Measurements from ENCODE around the gene ZNF423.
A peak's percentile ranks its signal among the peaks of the same experiment; 100 is the strongest.

ZNF423 gene

DNA sequence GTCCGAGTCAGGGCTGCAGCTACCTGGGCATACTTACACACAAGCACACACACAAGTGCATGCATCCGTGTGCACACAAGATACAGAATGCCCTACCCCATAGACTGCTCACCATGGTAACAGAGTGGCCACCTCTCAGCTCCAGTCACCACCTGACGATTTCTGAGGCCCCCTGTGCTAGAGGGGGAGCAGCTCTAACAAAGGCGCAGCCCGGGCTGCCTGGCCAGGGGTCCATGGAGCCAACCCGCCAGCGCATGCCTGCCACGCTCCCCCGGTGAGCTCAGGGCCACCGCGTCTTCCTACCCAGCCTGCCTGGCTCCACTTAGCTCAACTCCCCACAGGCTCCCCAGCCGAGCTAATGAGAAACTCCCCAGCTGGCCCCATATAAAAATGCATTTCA, 75.5 kb downstream of the ZNF423 start:
- DNase-seq, result no peak

DNA sequence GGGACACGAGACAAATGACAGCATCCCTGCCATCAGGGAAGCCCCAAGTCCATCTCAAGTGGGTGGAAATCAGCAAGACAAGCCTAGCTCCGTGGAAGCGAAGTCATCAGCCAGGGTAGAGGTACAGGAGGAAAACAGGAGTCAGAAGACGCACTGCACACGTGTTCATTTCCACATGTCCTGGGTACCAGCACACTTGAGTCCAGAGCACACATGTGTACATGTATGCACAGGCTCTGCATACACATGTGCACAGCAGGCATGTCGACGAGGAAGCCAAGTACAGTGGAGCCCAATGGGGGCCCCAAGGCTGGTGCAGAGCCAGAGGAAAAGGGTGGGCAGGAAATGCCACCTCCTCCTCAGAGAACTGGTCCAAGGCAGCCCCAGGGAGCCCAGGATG, 75.9 kb downstream of the ZNF423 start:
- no peak for DNase-seq

DNA sequence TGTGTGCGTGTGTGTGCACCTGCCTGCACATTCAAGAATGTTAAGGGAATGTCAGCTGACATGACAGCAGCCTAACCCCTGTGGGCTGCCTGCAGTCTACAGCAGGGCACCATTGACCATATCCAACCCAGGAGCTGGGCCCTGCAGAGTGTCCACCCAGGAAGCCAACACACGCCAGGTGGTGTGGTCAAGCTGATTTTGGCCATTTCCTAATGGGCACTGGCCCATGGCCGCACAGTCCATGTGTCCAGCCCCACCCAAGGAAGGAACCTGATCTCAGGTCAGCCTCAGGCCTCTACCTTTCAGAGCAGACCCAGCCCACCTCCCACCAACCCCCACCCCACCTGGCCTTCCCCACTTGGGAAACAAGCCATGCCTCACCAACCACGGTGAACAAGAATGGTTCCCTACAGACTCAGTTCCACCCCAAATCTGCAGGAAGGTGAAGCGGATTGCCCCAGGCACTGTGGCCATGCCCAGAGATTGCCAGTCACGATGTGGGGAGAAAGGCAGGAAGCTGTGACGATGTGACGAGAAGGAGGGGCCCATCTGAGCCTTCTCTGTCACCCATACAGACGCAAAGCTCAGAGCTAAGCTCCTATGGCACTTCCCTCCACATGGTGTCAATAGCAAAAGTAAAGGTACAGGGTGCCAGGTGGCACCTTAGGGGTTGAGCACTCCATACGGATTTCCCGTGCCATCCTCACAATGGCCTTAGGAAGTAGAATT, 77.5 kb downstream of the ZNF423 start:
- no peak for DNase-seq

DNA sequence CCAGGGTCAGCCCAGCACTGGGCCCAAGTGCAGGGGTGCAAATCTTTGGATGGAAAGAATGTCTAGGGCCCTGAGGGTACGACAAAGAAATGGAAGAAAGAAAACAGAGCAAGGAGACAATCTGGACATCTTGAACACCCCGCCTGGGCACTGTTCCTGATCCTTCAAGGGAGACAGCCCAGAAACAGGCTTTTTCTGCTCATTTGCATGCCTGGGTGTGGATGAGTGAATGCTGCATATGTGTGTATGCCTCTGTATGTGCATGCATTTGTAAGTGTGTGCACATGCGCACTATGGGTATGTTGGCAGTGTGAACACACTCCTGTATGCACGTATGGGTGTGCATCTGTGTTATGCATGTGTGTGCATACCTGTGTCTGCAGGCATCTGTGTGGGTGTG, 79.2 kb downstream of the ZNF423 start:
- DNase-seq, result no peak

DNA sequence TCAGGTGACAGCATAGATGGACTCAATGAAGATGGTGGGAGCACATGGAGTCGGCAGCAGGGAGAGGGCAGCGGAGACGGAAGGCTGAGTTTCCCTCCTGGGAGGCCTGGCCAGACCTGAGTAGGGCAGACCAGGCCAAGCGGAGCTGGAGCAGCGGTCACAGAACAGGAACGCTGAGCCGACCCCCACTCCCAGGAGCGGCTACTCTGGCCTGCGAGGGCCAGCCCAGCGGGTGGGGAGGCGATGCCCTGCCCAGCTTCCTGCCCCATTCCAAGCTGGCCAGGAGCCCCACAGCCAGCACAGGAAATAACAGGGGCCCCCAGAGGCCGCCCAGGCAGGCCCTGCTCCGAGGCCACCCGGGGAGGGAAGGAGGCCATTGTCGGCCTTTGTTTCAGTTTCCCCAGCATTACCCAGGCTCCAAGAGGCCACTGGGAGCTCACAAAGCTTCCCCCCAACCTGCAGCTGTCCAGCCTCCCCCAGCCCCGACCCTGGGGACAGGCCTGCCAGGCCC, 79.8 kb downstream of the ZNF423 start:
- DNase-seq, result peak; percentile 8

DNA sequence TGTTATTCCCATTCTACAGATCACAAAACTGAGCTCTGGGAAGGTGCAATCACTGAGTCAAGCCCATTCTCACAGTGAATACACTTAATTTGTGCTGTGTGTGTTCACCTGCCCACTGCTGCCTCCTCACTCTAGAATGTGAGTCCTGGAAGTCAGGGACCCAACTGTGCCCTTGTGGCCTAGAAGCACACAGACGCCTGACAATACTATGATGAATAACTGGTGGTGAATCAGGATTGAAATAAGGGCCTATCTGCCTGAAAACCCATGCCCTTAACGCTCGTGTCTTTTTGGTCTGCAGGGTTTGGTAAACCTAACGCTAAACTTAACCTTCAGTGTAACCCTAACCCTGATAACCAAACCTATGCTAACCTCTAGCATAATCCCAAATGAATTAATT, 80.3 kb downstream of the ZNF423 start:
- no peak for DNase-seq

DNA sequence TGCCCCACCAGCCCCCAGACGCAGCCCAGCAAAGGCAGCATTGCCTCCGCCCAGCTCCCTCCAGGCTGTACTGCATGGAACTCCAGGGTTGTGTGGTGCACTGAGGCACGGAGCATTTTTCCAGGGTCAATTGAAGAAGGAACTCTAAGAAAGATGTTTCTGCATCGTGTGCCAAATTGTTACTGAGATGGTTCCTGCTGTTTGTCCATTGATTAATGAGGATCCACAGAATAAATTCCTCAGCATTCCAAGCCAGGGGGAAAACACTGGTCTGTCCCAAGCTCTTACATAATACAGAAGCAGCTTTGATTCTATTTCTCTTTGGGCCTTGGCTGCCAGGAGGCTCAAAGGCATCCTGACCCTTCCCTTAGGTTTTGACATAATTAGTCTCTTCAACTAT, 80.9 kb downstream of the ZNF423 start:
- no peak for DNase-seq

DNA sequence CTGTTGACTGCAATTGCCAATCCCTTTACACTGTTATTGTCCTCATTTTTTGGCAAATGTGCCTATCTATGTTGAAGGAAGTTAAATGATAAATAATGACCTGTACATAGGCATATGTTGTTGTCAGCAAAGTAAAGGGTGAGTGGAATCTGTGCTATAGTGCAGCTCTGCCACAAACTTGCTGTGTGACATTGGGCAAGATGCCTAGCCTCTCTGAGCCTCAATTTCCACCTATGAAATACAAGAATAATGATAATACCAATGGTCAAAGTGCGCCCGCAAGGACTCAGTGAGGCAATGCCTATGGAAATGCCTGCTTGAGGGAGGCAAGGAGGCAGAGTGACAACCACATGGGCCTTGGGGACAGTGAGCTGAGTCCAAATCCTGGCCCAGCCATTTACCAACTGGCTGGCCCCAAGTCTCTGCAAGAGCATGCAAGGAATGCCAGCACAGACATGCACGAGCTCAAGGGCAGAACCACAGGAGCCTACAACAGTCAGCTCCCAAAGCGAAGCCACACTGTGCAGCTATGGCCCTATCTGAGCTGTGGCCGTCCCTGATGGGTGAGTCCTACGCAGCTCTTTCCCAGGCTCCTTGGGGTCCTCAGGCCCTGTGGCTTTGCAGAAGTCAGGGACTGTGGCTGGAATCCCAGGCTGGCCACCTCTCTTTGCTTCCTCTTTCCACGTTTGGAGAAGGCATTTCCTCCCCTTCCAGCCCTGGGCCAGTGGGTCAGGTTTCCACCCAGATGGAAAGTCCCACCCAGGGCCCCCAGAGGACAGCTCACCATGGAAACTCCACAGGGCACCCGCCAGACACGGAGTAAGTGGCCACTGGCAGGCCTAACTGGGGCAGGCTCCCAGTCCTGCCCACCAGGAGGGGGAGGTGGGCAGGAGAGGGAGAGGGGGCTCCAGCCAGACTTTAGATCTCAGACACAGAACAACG, 82.1 kb downstream of the ZNF423 start:
- no peak for DNase-seq

DNA sequence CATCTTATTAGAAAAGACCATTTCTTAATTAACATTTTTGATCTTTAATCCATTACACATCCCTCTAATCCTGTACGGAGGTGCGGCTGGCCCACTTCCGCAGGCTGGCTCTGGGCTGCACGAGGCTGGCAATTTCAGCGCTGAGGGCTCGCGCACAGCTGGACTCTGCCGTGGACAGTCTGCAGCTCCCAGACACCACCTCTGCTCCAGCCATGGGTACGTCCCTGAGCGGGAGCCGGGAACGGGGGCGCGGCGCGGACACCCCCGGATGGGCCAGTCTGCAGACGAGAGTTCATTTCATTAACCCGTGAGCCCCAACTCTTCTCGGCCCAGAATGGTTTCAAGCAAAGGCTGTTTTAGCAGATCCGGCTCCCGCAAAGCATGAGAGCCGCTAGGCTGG, 87.9 kb downstream of the ZNF423 start:
- DNase-seq, result no peak

DNA sequence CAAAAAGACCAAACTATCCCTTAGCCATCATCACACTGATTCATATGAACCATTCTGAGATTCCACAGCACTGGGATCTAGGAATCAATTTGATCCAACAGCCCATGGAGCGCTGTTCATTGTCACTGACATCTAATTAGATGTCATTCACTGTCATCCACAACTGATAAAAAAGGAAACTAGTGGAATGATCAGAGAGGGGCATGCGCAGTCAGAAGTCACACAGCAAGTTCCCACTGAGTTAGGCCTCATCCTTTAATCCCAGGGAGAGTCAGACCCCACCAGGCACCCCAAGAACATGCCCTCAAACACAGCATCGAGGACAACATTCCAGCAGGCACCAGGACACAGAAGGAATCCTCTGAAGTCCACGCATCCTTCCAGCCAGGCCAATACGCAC, 88.5 kb downstream of the ZNF423 start:
- no peak for DNase-seq

DNA sequence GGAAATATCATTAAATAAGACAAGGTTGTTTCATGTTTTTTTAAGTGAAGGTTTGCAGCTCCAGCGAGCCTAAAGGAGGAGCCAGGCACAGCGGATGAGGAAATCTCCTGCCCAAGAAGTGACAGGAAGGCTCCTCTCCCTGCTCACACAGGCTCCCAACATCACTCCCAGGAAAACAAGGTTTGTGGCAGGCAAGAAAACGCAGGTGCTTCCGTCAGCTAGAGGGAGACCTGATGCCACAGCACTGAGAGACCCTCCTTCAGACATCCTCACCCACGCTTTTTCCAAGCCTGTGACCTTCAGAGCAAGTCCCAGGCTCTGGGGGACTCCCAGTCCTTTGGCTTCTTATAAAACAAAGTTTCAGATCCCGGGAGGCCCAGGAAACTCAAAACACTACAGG, 89.7 kb downstream of the ZNF423 start:
- no peak for DNase-seq

DNA sequence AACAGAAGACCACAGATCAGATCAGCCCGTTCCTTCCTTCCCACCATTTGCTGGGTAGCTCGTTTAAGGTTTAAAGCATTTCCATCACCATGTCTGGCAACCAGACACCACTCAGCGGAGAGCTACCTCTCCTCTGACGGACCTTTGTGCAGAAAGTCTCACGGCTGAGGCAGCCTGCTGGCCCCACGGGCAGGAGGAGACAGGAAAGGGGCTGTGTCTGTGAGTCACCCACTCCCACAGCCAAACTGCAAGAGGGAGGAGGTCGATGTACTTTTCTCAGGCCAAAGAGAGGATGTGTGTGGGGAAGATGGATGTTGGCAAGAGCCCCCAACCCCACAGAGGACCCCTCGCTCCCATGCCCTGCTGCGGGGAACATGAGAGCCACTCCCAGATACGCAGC, 92.1 kb downstream of the ZNF423 start:
- DNase-seq, result peak; percentile 29

DNA sequence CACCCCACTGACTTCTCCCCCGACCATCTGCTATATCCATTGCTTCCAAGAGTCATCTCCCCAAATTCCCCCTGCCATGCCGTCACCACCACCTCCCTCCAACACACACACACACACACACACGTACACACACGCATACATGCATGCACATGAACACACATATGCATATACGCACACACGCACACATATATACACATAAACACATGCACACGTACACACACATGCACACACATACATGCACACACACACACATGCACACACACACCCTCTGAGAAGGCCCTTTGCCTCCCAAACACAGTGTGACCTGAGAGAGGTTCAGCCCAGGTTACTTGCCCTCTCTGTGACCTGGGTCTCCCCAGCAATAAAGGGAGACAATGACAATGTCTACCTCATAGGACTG, 95.1 kb downstream of the ZNF423 start:
- no peak for DNase-seq

DNA sequence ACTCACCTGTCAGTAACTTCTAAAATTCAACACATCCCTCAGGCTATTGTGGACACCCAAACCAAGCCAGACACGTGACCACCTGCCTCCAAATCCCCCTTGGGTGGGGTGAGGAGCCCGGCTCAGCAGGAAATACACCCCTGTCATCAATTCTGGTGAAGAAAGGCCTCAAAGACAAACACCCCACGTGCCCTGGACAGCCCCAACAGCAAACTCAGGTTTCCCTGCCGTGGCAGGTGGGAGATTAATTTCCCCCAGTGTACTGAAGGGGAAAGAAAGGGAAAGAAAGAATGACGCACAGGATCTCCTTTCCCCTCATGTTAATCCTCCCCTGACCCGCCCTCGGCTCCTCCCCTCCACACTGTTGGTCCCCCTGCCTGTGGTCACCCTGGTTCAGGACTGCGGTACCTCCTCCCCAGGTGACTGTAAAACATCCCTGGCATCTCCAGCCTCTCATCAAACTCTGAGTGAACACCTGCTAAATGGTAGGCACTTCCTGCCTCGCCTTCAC, 98.3 kb downstream of the ZNF423 start:
- no peak for DNase-seq

DNA sequence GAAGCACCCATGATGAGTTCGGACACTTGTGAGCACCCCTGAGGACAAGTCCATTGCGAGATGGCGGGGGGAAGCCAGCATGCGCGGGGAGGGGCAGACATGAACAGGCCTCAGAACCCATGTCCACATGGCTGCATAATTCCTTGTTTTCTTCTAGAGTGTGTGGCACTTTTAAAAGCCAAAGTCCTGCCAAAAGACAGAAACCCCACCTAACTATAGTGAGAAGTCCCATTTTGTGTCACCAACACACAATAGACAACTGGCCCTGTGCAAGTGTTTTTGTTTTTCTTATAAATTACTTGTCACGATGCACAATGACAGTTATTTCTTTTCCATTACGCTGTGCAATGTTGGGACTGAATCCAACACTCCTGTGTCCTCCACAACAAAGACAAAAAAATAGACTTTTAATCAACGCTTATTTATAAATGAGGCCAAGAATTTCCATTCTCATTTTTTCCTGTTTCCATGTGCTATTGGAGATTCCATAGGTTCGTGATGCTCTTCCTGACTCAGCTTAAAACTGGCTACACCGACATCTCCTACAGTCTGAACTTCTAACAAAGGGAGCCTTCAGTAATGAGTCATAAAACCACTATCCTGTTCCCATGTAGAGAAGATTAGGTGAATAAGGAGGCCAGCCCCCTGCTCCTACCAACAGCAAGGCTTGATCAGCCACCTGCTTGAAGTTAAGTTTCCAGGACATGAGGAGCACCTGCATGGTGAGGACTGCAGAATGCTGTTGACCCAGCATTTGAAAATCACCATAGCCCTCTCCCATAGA, 98.9 kb downstream of the ZNF423 start:
- peak; percentile 78 for DNase-seq

DNA sequence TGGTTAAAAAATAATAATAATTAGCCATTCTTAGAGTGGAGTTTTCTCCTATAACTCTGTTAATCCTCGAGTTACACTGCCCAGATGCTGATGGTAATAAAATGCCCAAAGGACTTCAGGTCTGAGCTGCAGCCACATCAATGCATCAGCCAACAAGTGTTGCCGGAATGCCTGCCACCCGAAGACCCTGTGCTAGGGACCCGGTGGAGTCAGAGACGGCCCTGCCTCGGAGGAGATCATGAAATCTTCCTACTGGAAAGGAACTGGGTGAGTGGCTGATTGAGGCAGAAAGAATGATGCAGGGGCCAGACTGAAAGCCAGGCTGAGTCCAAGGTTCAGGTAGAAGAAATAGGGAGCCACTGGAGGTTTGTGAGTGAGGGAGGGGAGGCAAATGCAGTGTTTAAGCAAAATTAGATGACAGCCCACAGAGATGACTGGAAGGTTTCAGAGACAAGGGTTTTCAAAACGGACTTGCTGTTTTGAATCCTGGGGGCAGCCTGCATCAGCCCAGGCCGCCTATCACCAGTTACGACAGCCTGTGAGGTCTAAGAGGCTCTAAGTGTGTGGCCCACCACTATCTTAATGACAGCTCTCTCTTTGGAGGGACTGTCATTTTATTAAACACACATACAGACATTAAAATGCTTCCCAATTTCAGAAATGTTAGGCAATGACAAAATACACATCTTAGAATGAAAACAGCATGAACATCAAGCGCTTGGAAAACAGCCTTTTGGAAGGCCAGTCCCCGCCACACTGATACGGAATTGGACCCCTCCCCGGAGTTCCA, 100.0 kb downstream of the ZNF423 start:
- no peak for DNase-seq

DNA sequence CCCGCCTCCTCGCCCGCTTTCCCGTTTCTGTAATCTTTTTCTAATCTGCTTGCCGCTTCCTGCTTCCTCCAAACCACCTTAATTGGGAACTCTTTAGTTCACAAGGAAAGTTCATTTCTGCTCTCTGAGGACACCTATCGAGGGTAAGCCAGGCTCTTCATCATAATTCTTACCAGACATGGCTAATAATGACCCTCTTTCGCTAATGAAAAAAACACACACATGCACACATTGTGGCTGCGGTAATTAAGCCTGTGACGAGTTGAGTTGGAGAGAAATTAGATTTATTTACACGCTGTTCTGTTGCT, 100.6 kb downstream of the ZNF423 start:
- DNase-seq, result peak; percentile 62

DNA sequence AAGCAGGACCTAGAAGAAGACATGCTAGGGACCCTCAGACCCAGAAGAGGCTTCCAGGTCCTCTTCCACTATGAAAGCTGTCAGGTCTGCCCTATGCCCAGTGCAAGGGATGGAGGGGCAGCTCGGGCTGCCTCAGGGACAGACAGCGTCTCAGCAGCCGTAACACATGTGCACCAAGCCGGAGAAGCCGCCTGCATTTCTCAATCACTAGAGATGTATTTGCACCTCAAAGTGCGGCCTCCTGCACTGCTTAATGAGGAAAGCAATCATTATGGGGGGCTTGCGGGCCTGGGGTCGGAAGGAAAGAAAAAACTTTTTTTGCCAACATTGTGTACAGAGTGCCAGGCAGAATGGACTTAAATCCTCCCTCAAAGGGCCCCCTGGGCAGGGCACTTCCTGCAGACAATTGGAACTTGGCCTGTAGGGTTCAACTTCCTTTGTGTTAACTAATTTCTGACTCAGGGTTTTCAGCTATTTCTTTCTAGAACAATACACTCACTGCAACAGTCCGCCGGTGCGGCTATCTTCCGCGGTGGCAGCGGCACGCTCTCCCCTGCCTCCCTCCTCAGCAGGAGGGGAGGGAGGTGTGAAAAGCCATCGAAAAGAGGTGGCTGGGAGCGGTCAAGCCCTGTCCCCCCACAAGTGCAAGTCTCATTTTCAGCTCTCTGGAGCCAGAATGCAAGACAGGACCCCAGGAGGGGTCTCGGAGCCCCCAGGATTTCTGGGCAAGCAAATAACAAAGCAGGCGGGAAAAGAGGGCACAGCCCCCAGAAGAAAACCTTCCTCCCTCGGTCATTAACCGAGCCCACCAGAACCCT, 101.2 kb downstream of the ZNF423 start:
- DNase-seq, result peak; percentile 48

DNA sequence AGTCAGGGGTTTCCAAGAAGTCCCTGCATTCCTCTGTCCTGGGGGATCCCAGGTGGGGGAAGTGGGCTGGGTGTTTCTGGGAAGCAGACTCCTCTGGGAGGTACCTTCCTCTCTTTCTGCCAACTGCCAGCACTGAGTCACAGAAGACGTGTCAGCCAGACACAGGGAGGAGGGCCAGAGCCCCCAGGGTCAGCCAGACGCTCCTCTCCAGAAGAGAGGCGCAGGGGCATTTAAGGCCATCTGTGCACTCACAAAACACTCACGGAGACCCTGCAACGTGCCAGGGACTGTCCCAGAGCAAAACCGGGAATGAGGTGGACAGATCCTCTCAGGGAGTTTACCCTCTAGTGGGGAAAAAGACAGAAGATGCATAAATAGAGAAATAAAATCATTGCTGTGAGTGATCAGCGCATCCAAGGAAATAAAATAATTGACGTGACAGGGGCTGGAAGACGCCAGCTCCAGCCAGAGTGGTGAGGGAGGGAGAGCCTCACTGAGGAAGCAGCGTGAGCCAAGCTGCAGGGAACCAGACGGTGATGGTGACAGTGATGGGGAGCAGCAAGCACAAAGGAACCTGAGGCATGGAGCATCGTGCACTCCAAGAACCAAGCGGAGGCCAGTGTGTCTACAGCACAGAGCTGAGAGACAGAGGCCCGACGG, 105.4 kb downstream of the ZNF423 start:
- peak; percentile 30 for DNase-seq

DNA sequence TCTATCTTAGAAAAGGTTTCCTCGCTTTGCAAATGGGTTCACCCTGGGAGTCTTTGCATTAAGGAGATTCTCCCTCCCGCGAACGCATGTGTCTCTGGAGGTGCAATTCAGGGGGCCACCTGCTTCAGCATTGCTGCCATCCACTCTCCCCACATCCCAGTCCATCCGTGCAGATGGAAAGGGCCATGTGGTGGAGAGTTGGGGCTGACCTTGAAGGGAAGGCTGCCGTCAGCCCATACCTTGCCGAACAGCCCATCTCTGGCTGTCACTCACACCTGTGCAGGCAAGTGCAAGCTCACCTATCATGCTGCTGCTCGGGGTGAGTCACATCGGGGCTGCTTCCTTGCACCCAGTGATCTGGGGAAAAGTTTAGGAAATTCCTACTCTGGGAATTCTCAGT, 106.1 kb downstream of the ZNF423 start:
- no peak for DNase-seq

DNA sequence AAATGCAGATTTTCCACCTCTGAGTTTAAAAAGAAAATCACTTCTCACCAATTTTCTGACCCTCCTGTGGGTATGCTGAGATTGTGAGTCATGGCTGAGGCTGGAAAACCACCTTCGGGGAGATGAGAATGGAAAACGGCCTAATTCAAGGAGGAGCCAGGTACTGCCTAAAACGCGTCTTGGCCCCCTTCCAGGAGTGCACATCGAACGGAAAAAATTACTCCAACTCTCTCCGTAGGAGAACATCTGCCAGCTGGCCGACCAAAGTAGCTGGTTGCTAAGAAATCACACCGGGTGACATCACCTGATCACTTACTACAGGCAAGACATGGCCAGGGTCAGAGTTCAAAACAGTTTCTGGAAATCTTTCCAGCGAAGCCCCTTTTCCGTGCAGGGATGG, 107.6 kb downstream of the ZNF423 start:
- DNase-seq, result peak; percentile 51
